PFSK-1 (cell line): Measurements from ENCODE around the gene PTPRN2.

Source experiments
- FOXP2 ChIP-seq: optimal IDR thresholded peaks from 2 replicates; pipeline ENCODE3; 2011; ENCODE audit warnings: borderline replicate concordance, control low read depth, inconsistent platforms; ENCODE audit not compliant: insufficient read depth; ENCODE audit errors: extremely low read length, extremely low read depth
- POLR2AphosphoS5 ChIP-seq: IDR thresholded peaks from 2 replicates; pipeline ENCODE4 v1.6.1; 2012; ENCODE audit warnings: low read depth, mild to moderate bottlenecking, control low read depth, low read length, moderate library complexity
- REST ChIP-seq, 2 experiments: IDR thresholded peaks; 2 replicates each; pipeline versions ENCODE4 v1.6.1 to v1.8.0; 2011 to 2012; ENCODE audit warnings: low read depth in 2 of 2, low read length in 2 of 2, control low read depth in 1 of 2, inconsistent platforms in 1 of 2, mild to moderate bottlenecking in 1 of 2, moderate library complexity in 1 of 2; ENCODE audit not compliant: insufficient read depth in 1 of 2
- SIN3A ChIP-seq: IDR thresholded peaks from 2 replicates; pipeline ENCODE4 v1.6.1; 2012; ENCODE audit warnings: mild to moderate bottlenecking, low read length, moderate library complexity, borderline replicate concordance; ENCODE audit not compliant: insufficient read depth
- TAF1 ChIP-seq: IDR thresholded peaks from 2 replicates; pipeline ENCODE4 v1.6.1; 2012; ENCODE audit warnings: low read length, control low read depth, borderline replicate concordance; ENCODE audit not compliant: insufficient read depth

The PTPRN2 gene

GRCh38 chr7:157520249-157520648, 1067.4 kb downstream of the PTPRN2 start:
- TF ChIP-seq FOXP2 (no peak), REST (IDR thresholded peaks at IDR 0.05; ENCODE audit: insufficient read depth in 1 of 2, low read depth in 2 of 2, low read length in 2 of 2) (no peak), POLR2AphosphoS5 (no peak), SIN3A (no peak), TAF1 (no peak)

GRCh38 chr7:157519798-157520244, 1067.8 kb downstream of the PTPRN2 start:
- no peak for TF ChIP-seq SIN3A
- no peak for TF ChIP-seq POLR2AphosphoS5
- TF ChIP-seq FOXP2: no peak

GRCh38 chr7:157519246-157519645, 1068.4 kb downstream of the PTPRN2 start:
- no peak for TF ChIP-seq REST (IDR thresholded peaks at IDR 0.05; ENCODE audit: insufficient read depth in 1 of 2, low read depth in 2 of 2, low read length in 2 of 2)
- no peak for TF ChIP-seq POLR2AphosphoS5
- TF ChIP-seq FOXP2: no peak
- TF ChIP-seq SIN3A: no peak
- TF ChIP-seq TAF1: no peak

- TF ChIP-seq FOXP2: no peak
- no peak for TF ChIP-seq POLR2AphosphoS5
- no peak for TF ChIP-seq SIN3A
- TF ChIP-seq TAF1: no peak
- TF ChIP-seq REST (IDR thresholded peaks at IDR 0.05; ENCODE audit: insufficient read depth in 1 of 2, low read depth in 2 of 2, low read length in 2 of 2): no peak
Observed at GRCh38 chr7:157518514-157519175, 1069.0 kb downstream of the PTPRN2 start.

GRCh38 chr7:157517782-157518513, 1069.7 kb downstream of the PTPRN2 start:
- no peak for TF ChIP-seq SIN3A
- no peak for TF ChIP-seq POLR2AphosphoS5
- no peak for TF ChIP-seq FOXP2
- no peak for TF ChIP-seq TAF1
- TF ChIP-seq REST (IDR thresholded peaks at IDR 0.05; ENCODE audit: insufficient read depth in 1 of 2, low read depth in 2 of 2, low read length in 2 of 2): no peak
